VCaP (cell line): ENCODE data around the gene STRA8.

Source experiments
- H3K27ac ChIP-seq: fragments of 450-650 bp; 2 replicates; pipeline ENCODE4 v1.5.1; 2017
- CTCF ChIP-seq: fragments of 450-650 bp; conservative IDR thresholded peaks from 2 replicates; pipeline ENCODE4 v1.5.1; 2017; ENCODE audit warnings: mild to moderate bottlenecking, moderate library complexity

Gene STRA8

GRCh38 chr7:135205850-135206249, 27.8 kb upstream of the STRA8 start:
- no peak for TF ChIP-seq CTCF
- H3K27ac ChIP-seq, result no peak overlapping the region

GRCh38 chr7:135206941-135207391, 26.7 kb upstream of the STRA8 start:
- no peak for TF ChIP-seq CTCF

GRCh38 chr7:135207406-135208101, 26.1 kb upstream of the STRA8 start:
- no peak overlapping the region for H3K27ac ChIP-seq

More at GRCh38 chr7:135206941-135207391, 26.7 kb upstream of the STRA8 start:
- no peak overlapping the region for H3K27ac ChIP-seq

DNA sequence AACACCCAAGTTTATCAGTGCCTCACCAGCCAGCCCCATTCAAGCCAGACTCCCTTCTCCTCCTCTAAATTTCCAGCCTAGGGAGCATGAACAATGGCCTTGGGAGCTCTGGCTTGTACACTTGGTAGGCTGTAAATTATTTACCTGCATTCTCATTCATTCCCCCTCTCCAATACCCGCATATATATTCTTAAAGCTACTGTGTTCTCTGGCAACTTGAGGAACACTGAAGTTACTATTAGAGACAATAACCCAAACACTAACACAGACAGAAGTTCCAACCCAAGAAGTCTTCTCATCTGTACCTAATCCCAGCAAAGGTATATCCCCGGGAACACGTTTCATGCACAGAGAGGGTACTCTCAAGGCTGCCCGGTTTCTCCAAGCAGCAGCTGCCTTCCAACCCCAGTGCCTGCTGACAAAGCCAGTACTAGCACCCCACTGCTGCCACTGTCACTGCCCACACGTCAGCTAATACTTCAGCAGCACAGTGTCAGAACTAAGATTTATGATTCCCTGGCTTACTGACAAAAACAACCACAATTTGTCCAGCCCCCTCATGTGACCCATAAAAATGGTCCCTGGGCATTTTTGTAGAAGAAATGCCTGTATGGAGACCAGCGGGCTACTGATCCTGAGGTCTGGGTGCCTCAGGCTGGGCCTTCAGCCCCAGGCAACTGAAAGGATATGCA, 25.4 kb upstream of the STRA8 start:
- no peak for TF ChIP-seq CTCF
- no peak overlapping the region for H3K27ac ChIP-seq

More at GRCh38 chr7:135207406-135208101, 26.1 kb upstream of the STRA8 start:
- no peak for TF ChIP-seq CTCF

DNA sequence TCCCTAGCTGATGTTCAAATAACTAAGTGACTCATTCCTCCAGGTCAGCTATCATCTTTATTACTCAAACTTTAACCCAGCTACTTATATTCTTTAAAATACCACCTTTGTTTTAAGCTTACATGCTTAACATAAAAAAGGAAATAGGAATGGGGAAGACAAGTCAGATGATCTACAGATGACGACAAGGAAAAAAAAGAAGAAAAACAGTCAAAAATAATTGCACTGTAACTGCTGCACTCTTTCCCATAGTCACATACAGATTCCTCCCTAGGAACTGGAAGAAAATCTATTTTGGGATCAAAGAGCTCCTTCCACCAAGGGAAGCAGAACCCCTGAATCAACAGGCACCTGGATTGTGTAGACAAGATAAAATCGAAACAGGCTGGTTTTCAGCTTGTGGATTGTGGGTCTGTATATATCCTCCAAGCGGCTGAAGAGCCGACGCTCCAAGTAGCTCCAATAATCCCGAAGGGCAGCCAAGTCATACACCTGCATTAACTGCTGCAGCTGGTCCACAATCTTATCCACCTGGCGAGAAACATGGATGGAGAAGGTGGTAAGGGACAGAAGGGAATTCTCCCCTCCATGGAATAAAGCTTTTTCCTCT, 24.3 kb upstream of the STRA8 start:
- H3K27ac ChIP-seq, result no peak overlapping the region
- TF ChIP-seq CTCF, result no peak

DNA sequence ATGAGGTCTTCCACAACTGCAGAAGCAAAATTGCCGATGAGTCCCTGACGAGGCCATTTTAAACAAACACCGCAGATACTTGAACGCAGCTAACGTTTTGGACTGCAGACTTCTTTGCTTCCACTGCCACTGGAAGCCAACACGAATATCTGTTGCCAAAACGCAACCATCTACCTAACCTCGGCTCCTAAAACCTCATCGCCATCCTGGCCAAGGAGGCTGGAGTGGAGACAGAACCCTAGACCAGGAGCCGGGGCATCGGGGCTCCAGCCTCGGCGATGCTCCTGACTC, 22.8 kb upstream of the STRA8 start:
- peak overlapping the region; percentile 73 for H3K27ac ChIP-seq
- no peak for TF ChIP-seq CTCF

DNA sequence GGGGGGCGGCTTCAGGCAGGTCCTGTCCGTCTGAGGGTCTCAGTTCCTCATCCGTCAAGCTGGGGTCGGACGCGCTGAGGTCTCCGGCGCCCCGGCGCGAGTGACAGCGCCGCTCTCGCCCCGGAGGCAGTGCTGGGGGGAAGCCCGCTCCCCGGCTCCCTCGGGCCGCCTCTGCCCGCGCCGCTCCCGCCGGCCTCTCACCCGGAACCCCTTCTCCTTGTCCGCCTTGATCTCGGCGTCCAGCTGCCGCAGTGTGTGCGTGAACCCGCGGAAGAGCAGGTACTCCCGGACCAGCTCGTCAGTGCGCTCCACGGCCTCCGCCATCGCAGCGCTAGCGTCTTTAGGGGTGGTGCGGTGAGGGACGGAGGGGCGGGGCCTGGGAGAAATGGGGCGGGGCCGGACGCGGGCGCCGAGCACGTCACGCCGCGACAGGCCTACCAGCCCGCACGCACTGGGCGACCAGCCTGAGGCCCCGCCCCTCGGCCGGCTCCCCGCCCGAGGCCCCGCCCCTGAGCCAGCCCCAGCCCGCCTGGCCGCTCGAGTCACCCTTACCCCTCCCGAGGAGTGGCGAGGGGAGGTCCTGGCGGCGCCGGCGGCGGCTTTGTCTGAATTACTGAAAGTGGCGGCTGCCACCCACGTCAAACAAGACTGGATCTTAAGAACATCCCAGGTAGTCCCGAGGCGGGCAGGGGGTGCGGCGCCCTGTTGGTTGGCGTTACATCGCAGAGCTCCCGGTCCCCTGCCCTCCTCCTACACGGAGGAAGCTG, 22.3 kb upstream of the STRA8 start, which contains the start of gene WDR91:
WDR91 (minus strand) TSS at position 348 of the 767 bp plus-strand sequence; CDS start at position 324, 24 bp downstream.
- peak within 1 kb of the TSS; percentile 73 for H3K27ac ChIP-seq
- TF ChIP-seq CTCF, result 0 out of 2 replicates have a peak, but pooled peaks have one; percentile 7

DNA sequence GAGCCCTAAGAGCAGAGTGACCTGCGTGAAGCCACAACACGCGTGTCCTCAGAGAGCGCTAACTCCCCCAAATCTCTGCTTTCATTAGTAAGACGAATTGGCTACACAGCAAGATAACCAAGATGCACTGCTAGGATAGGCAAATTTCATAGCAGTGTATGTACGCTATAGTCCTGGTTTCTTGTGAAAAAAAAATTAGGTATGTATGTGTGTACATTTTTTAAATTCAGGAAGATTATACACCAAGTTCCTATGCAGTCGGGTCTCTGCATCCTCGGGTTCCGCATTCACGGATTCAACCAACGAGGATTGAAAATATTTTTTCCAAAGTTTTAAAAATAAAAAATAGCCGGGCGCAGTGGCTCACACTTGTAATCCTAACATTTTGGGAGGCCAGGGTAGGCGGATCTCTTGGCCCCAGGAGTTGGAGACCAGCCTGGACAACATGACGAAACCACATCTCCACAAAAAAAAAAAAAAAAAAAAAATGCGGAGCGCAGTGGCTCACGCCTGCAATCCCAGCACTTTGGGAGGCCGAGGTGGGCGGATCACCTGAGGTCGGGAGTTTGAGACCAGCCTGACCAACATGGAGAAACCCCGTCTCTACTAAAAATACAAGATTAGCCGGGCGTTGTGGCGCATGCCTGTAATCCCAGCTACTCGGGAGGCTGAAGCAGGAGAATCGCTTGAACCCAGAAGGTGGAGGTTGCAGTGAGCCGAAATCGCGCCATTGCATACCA, 21.5 kb upstream of the STRA8 start:
- peak overlapping the region; percentile 73 for H3K27ac ChIP-seq
